Activated effector memory CD4-positive, alpha-beta T cell treated with anti-CD3 and anti-CD28 coated beads, Interleukin-2, amount 50 U/mL, for 16 hours (primary cell): ENCODE data around the gene FOXO3B.
A peak's percentile ranks its signal among the peaks of the same experiment; 100 is the strongest.
"Not testable (repeated sequence)": the region's sequence is repeated elsewhere in the genome, so short reads cannot be mapped to it uniquely, and the experiment has no call there.

ENCODE experiments used
- DNase-seq: peaks from one replicate; pipeline ENCODE4 v3.0.0-alpha.2; 2020

The FOXO3B gene

DNA sequence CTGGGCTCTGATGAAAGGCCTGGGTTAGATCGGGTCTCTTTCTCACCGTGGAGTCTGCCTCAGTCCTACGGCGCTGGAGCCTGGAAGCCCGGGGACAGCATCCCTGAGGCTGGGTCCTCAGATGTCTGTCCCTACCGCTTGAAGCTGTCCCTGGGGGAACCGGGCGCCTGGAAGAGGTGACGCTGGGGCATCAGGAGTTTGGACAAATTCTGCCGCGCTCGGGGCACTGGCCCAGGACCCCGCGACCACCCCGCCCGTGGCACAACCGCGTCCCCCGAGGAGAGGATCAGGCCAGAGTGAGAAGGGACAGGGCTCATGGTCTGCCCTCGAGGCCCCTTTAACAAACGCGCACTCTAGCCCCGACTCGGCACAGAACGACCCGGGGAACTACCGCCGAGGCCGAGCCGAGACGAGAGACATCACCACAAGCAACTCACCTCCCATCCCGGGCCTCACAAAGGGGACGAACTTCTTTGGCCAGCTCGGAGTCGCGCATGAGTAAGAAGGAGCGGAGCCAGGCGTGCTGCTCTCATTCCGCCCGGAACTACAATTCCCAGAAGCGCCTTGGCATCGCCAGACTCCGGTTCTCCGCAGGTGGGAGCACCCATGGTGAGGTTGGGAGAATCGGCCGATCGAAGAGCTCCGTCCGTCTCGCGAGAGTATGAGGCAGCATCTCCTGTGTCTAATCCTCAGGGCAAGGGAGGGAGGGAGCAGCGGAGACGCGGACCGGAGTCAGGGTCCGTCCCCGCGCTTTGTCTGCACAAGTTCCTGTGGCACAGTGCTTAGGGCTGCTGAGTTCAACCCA lies at the start of gene FOXO3B:
Gene FOXO3B (minus strand): TSS at position 548 of the 805 bp plus-strand sequence. CDS start 663 bp downstream, outside the sequence.
- DNase-seq = peak; percentile 87

DNA sequence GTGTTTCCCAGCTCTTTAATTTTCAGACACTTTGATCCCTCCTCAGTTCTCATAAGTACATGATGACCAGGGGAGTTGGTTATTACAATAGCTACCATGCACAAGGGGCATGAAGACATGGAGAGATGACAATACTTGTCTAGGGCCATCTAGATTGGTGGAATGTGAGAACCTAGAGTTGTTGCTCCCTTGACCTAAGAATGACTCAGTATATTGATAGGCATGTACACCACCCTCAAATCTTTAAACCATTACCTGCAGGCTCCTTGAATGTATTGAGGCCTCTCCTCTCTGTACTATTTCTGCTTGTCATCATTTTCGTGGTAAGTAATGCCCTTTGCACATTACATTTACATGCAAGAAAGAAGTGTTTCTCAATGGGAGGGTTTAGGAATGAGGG lies 41.4 kb upstream of the FOXO3B start:
- DNase-seq = not testable (repeated sequence)

DNA sequence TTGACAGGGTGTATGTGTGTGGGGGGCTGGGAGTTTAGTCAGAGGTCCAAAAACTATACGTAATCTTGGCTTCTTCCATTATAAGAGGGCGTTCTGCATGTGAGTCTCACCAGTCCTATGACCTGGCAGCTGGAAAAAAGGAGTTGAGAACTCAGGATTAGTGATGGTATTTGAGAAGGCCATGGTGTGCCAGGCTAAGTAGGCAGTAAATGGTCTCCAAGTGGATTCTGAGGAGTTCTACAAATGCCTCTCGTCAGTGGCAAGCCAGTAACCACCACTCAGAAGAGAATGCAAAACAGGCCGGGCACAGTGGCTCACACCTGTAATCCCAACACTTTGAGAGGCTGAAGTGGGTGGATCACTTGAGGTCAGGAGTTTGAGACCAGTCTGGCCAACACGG lies 40.5 kb upstream of the FOXO3B start:
- DNase-seq = not testable (repeated sequence)

DNA sequence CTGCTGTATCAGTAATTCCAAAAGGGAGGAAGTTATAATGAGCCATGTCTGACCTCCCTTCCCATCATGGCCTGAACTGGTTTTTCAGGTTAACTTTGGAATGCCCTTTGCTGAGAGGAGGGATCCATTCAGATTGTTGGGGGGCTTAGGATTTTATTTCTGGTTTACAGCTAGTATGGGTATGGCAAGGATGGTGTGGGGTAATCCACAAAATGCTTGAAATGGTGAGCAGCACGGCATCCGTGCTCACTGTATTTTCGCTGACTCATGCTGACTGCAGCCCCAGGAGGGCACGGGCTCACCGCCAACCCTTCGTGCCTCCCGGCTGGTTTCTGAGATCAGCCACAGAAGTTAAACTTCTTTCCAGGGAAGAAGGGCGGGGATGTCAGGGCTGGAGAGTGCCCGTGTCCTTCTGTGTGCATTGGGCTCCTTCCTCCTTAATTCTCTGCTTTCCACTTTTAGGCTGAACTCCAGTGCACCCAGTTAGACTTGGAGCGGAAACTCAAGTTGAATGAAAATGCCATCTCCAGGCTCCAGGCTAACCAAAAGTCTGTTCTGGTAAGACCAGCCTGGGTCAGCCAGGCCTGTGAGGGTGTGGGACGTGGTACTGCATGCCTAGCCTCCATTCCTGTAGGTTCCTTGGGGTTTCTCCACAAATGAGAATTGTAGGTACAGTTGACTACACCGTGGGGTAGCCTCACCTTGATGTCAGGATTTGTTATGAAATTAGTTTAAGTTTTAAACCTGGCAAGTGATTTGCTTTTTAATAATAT lies 39.8 kb upstream of the FOXO3B start:
- DNase-seq = not testable (repeated sequence)

DNA sequence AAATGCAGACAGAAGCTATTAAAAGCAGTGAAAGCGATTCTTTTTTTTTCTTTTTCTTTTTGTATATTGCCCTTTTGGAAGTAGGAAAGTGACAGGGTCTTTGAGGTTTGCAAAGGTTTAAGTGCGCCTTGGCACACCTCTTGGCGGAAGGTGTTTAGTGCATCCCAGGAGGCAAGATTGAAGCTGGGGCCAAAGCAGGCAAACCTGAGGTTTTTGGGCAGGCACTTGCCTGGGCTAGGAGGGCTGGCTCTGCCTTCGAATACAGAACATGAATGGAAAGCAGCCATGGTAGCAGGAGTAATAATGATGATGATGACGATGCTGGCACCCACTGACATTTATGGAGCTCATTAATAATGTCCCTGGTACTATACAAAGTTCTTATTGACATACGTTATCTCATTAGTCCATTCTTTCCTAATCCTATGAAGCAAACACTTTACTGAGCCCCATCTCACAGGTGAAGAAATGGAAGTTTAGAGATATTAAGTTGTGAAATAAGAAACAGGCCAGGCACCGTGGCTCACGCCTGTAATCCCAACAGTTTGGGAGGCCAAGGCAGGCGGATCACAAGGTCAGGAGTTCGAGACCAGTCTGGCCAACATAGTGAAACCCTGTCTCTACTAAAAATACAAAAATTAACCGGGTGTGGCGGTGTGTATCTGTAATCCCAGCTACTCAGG lies 37.5 kb upstream of the FOXO3B start:
- not testable (repeated sequence) for DNase-seq

- DNase-seq = not testable (repeated sequence)
These were observed 36.7 kb upstream of the FOXO3B start for GRCh38 chr17:18718643-18719427.

DNA sequence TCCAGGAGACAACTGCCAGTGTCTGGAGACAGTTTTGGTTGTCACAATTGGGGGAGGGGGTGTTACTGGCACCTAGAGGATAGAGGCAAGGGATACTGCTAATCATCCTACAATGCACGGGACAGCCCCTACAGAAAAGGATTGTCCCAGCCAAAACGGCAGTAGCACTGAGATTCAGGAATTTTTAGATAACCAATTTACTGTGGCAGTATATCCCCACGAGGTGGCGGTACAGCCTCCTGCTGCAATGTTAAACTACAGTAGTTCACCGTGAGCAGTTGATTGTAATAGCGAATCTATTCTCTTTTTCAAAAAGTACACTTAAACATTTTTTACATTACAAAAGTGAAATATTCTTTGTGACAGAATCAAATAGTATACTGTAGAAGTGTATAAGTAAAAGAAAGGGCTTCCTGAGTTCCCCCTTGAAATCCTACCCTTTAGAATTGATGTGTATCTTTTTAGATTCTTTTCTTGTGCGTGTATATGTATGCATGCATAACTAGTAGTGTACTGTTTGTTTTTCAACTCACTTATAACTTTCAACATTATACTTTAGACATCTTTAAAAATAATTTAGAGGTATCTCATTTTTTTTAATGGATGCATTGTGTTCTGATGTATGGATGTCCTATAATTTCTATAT lies 30.4 kb upstream of the FOXO3B start:
- DNase-seq = peak; percentile 86

DNA sequence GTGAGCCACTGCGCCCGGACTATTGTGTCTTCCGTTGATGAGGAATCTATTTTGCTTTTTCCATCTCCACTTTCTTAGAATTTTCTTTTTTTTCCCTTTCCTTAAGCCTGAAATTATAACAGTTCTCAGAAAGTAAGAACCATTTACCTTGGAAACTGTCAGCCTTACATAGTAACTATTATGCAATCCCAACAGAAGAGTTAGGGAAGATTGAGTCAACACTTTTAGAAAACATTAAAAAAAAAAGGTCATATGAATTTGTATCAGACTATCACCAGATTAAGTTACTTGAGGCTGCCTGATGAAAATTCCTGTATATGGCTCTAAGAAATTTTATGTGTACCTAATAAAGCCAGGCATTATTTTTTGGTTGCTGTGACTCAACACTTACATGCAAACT lies 26.1 kb upstream of the FOXO3B start:
- DNase-seq = not testable (repeated sequence)

DNA sequence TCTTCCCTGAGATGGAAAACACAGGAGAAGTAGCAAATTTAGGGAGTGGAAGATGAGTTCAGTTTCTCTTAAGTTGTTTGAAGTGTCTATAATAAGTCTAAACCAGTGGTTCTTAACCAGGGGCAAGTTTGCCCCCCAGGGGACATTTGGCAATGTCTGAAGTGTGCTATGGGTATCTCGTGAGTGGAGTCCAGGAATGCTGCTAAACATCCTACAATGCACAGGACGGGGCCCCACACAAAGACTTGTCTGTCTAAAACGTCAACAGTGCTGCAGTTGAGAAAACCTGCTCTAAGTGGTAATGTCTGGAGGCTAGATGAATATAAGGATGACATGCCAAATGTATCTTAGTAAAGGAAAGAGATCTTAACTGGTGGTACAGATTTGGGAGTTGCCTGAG lies 23.8 kb upstream of the FOXO3B start:
- DNase-seq = not testable (repeated sequence)

DNA sequence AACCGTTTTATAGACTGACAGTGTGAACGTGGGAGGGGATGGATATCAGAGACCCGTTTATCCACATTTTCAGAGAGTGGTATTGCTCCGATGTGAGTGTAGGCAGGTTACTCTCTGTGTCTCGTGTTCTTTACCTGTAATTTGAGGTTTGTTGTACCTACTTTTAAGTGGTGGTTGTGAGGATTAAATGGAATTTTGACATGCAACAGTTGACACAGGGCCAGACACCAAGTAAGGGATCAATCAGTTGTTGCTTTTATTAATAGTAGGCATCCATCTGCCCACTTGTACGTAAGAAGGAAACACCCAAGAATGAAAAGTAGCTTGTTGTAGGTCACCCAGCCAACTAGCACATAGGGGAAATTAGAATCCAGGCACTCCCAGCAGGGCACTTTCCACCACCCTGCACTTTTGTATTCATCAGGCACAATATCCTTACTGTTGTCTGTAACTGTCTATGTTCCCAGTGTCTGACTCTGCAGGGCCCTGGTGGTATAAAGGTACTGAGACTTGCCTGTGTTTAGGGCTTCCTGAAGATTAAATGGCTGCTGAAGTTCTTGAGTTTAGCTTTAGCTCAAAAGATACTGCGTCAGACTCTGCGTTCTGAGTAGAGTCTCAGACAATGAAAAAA lies 16.5 kb upstream of the FOXO3B start:
- DNase-seq = not testable (repeated sequence)

GRCh38 chr17:18695143-18695542 lies 13.0 kb upstream of the FOXO3B start:
- DNase-seq = not testable (repeated sequence)

DNA sequence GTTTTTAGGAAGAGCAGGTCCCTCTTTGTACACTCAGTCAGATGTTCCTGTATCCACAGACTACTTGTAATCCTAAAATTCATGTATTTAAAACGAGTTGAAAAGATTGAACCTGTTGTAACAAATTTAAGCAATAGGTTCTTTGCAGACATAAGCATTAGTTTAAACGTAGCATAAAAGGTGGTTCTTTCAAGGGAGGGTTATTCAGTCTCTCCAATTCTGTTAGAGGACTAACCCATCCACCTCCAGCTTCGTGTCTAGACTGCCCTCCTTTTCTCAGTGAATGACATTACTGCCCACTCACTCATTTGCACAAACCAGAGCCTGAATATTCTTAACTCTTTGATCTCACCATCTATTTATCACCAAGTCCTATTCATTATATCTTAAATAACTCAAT lies 554 bp upstream of the FOXO3B start:
- not testable (repeated sequence) for DNase-seq

GRCh38 chr17:18677381-18677780 lies 4.7 kb downstream of the FOXO3B start:
- not testable (repeated sequence) for DNase-seq

- DNase-seq = not testable (repeated sequence)
These were observed 5.2 kb downstream of the FOXO3B start for GRCh38 chr17:18676928-18677327.

DNA sequence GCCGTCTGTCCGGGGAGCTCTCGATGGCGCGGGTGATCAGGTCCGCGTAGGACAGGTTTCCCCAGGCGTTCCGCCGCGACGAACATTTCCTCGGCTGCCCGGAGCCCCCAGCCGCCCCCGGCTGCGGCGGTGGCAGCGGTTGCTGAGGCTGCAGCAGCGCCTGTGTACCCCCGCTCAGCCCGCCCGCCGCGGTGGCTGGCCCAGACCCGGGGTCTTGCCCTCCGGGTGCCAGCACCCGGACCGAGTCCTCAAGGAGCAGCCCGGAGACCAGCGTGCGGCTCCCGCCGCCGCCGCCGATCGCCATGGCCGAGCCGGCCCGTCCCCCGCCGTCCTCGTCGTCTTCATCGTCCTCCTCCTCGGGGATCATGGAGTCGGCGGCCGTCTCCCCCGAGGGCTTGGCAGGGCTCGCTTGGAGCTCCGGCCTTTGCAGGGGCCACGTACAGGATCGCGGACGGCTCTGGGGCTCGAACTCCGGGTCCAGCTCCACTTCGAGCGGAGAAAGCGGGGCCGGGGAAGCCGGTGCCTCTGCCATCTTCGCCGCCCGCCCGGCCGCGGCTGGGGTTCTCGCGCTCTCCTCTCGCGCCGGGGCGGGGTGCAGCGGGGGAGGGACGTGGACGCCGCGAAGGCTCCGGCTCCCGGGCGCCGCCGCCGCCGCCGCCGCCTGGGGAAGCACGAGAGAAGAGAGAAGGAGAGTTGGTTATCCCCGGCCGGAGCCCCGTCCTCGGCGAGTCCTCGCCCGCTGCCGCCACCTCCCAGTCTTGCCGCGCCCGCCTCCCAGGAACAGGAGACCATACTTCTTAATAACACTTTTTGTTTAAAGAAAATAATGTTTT lies 9.5 kb downstream of the FOXO3B start:
- not testable (repeated sequence) for DNase-seq

GRCh38 chr17:18668625-18669024 lies 13.5 kb downstream of the FOXO3B start:
- not testable (repeated sequence) for DNase-seq

DNA sequence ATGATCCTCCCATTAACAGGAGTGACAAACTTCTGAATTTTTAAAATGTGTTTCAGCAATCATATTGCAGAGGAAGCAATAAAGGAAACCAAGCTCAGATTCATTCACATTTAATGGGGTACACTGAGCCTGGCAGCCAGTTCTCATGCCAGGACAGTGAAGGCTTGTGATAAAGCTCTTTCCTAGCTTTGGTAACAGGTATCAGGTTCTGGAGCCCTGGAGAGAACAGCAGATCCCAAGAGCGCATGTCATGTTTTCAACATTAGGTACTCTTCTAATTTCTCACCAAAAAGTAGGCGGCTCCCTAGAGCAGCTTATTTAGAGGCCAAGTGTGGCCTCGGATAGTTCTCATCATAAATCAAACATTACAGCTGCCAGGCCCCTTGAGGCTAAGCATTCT lies 14.6 kb downstream of the FOXO3B start:
- not testable (repeated sequence) for DNase-seq

GRCh38 chr17:18666326-18666725 lies 15.8 kb downstream of the FOXO3B start:
- DNase-seq = not testable (repeated sequence)

- DNase-seq = not testable (repeated sequence)
These were observed 20.0 kb downstream of the FOXO3B start for GRCh38 chr17:18661924-18662624.

DNA sequence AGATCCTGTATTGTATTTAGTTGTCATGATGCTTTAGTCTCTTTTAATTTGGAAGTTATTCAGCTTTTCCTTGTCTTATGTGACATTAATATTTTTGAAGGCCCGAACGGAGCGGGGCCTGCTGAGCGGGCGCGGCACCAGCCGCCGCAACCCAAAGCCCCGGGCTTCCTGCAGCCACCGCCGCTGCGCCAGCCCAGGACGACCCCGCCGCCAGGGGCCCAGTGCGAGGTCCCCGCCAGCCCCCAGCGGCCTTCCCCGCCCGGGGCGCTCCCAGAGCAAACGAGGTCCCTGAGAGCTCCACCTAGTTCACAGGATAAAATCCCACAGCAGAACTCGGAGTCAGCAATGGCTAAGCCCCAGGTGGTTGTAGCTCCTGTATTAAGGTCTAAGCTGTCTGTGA lies 32.0 kb downstream of the FOXO3B start:
- DNase-seq = not testable (repeated sequence)
